Activated CD4-positive, alpha-beta T cell treated with anti-CD3 and anti-CD28 coated beads, Interleukin-2, amount 10 ng/mL, durations not matched to agents 7 days and 5 days (primary cell): Measurements from ENCODE around the gene PDE7B. TPM values are rescaled to one million over a fixed set of nuclear protein-coding genes. Genes with fewer than 3 reads are reported as not detected.
A peak's percentile ranks its signal among the peaks of the same experiment; 100 is the strongest.

Source experiments
- CTCF ChIA-PET: fragments of 350-600 bp; sonication (Branson Sonifier 250); formaldehyde crosslinking; loops from one replicate; lab custom pipeline; 2021; ENCODE audit warnings: antibody characterized with exemption; lab: Charles Lee
- POLR2A ChIA-PET: fragments of 350-600 bp; sonication (Branson Sonifier 250); formaldehyde crosslinking; loops from one replicate; lab custom pipeline; 2021; ENCODE audit warnings: antibody characterized with exemption; lab: Charles Lee
- DNase-seq: peaks from one replicate; pipeline ENCODE4 v3.0.0-alpha.2; 2020
- H3K27ac Mint-ChIP-seq: one replicate; pipeline ENCODE4 v1.8.0; 2021; ENCODE audit warnings: mild to moderate bottlenecking, moderate library complexity, mixed read lengths
- H3K27me3 Mint-ChIP-seq: one replicate; pipeline ENCODE4 v1.8.0; 2021; ENCODE audit warnings: mixed read lengths
- H3K36me3 Mint-ChIP-seq: one replicate; pipeline ENCODE4 v1.8.0; 2021; ENCODE audit warnings: low read depth, mixed read lengths
- H3K4me1 Mint-ChIP-seq: one replicate; pipeline ENCODE4 v1.8.0; 2021; ENCODE audit warnings: mixed read lengths
- H3K4me3 Mint-ChIP-seq: one replicate; pipeline ENCODE4 v1.8.0; 2021; ENCODE audit warnings: mild to moderate bottlenecking, moderate library complexity, mixed read lengths
- H3K9me3 Mint-ChIP-seq: one replicate; pipeline ENCODE4 v1.8.0; 2021; ENCODE audit warnings: mixed read lengths
- total RNA-seq, 2 experiments: library from RNA; stranded (reverse); gene quantifications; one replicate each; pipeline ENCODE4 v1.2.3, GENCODE V29; 2021

Gene PDE7B
- total RNA-seq, 2 experiments from 2014 or later = 0.57 to 1.2 TPM

DNA sequence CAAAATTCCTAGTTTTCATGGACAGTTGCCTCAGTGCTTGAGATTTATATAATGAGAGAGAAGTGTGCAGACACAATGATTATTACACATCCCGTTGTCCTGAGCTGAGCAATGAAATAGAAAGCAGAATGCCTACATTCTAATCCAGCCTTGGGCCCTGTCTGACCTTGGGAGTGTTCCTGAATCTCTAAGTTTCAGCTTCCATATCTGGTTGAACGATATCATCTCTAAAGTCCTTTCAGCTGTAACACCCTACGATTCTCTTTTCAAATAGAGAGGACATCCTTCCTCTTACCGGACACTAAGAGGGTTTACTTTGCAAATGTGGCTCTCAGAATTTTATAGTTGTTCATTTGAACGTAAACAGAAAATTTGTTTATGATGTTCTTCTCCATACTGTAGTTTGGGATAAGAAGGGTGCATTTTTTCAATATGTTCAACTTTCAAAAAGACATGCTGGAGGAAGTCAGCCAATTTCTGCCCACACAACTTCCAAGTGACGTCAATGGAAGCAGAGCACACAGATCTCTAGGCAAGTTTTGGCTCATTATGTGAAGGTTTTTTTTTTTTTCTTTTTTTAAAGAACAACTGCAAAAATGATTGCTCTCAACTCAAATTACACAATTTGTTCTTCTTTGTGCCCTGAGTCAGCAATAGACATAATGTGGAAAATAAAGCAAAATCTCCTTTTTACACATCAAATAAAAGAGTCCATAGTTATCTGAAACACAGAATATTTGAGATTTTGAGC lies 50.4 kb downstream of the PDE7B start:
- Mint-ChIP-seq H3K9me3 (peaks cover 3% of the 10 kb centered on the region), H3K4me1 (peaks cover 16% of the 10 kb centered on the region), H3K4me3 (no peak overlapping the region), H3K27me3 (no peaks in the 10 kb centered on the region), H3K36me3 (no peaks in the 10 kb centered on the region), H3K27ac (peak overlapping the region; percentile 41)
- no peak for DNase-seq
- ChIA-PET CTCF (interaction anchor here (1.0 to 1.1 kb wide), 2 partner anchors 8 to 9 kb away, joined by 3 to 4 read pairs; no protein-coding TSS in a partner anchor), POLR2A (no interaction called here)

DNA sequence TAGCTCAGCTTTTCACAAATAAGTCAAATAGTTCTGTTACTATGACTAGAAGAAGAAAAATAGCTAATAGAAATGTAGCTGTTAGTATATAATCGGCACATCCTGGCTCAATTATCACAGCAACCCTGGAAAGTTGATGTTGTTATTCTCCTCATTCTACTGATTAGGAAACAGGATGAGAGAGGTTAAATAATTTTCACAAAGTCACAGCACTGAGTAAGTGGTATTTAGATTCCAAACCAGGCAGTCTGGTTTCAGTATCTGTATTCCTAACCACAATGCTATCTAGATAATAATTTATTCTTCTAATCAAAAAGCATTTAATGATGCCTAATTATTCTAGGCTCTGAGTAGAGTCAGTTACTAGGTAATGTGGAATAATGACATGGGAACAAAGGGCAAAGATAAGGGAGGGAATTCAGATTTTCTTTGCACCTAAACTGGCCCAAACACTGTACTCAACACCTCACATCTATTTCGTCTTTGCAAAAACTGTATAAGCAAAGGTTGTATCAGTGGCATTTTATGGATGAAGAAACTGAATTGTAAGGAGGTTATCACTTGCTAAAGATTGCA lies 51.3 kb downstream of the PDE7B start:
- peaks cover 3% of the 10 kb centered on the region for H3K9me3 Mint-ChIP-seq
- no peaks in the 10 kb centered on the region for H3K27me3 Mint-ChIP-seq
- no peak overlapping the region for H3K27ac Mint-ChIP-seq
- ChIA-PET CTCF (interaction anchor here (0.7 kb wide), 1 partner anchor 9 kb away, joined by 3 read pairs; no protein-coding TSS in a partner anchor), POLR2A (no interaction called here)
- no peak for DNase-seq
- no peaks in the 10 kb centered on the region for H3K36me3 Mint-ChIP-seq
- no peak overlapping the region for H3K4me3 Mint-ChIP-seq
- peaks cover 13% of the 10 kb centered on the region for H3K4me1 Mint-ChIP-seq

DNA sequence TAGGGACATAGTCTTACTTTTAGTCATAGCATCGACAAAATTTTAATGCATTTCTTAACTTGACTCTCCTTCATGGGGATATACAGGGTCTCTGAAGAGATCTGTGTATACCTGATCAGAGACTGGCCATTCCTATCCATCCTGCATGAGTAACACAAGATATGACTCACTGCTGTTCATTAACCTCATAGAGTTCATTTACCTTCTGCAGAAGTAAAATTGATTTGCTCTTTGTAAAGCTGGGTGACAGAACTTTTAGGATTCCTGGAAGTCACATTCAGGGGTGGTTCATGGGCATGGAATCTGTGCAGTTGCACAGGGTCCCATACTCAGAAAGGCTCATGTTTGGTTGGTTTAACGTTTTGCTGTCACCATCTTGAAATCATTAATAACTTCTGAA lies 53.2 kb downstream of the PDE7B start:
- H3K4me3 Mint-ChIP-seq = no peak overlapping the region
- no peak overlapping the region for H3K27ac Mint-ChIP-seq
- no peak for DNase-seq
- POLR2A ChIA-PET = no interaction called here
- CTCF ChIA-PET = interaction anchor here (1.3 kb wide), 1 partner anchor 8 kb away, joined by 3 read pairs; no protein-coding TSS in a partner anchor
- H3K9me3 Mint-ChIP-seq = no peaks in the 10 kb centered on the region
- no peaks in the 10 kb centered on the region for H3K27me3 Mint-ChIP-seq
- H3K4me1 Mint-ChIP-seq = peaks cover 18% of the 10 kb centered on the region
- H3K36me3 Mint-ChIP-seq = no peaks in the 10 kb centered on the region

DNA sequence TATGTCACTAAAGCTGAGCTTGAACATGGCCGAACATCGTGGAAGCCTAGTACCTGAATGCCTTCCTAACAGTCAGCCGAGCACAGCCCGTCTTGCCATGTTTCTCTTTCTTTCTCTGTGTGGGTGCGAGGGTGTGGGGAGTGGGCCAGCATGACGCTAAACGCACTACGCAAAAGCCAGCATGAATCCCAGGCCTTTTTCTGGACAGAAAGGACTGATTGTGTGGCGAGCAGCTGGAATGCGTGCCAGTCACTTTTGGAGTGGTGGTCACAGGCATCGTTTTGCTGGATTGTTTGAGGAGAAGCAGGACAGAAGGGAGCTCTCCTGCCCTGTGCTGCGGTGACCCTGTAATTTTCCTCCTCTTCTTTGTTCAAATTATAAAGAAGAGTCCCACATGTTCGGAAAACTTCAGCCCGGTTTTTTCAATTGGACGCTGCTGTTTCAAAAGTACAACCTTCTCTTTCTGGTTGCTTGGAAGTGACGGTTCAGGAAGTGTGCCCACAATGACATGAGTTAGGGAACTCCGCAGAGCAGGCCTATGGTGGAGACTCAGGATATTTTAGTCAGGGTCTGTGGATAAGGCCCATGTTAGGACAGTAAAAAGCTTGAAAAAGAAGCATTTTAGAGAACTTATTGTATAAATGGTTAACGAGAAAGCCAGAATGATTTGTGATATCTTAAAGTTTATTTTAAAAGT lies 54.3 kb downstream of the PDE7B start:
- no peak for DNase-seq
- Mint-ChIP-seq H3K9me3 (no peaks in the 10 kb centered on the region), H3K27ac (peak overlapping the region; percentile 36), H3K36me3 (no peaks in the 10 kb centered on the region), H3K4me1 (peaks cover 21% of the 10 kb centered on the region), H3K4me3 (no peak overlapping the region), H3K27me3 (no peaks in the 10 kb centered on the region)
- CTCF ChIA-PET = interaction anchor here (1.3 kb wide), 1 partner anchor 9 kb away, joined by 3 read pairs; no protein-coding TSS in a partner anchor
- POLR2A ChIA-PET = no interaction called here

DNA sequence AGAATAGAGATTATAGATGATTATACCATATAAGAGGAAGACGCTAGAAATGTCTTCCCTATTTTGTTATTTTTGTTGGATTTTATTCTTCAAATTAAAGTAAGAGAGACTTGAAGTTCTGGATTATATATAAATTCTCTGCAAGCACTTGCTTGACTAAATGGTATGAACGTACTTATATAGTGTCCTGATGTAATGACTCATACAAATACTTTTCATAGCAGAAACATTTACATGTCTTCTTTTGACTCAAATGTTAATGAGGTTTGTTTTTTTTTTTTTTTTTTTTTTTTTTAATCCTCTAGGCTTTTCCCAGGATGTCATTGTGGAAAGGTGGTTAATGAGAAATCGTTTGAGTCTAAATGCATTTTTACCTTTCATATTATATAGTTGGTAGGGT lies 55.0 kb downstream of the PDE7B start:
- H3K9me3 Mint-ChIP-seq = no peaks in the 10 kb centered on the region
- no peak overlapping the region for H3K4me3 Mint-ChIP-seq
- no peak for DNase-seq
- no peaks in the 10 kb centered on the region for H3K27me3 Mint-ChIP-seq
- peaks cover 20% of the 10 kb centered on the region for H3K4me1 Mint-ChIP-seq
- H3K36me3 Mint-ChIP-seq = no peaks in the 10 kb centered on the region
- no peak overlapping the region for H3K27ac Mint-ChIP-seq
- ChIA-PET CTCF (interaction anchor here (1.1 kb wide), 1 partner anchor 14 kb away, joined by 3 read pairs; no protein-coding TSS in a partner anchor), POLR2A (no interaction called here)

DNA sequence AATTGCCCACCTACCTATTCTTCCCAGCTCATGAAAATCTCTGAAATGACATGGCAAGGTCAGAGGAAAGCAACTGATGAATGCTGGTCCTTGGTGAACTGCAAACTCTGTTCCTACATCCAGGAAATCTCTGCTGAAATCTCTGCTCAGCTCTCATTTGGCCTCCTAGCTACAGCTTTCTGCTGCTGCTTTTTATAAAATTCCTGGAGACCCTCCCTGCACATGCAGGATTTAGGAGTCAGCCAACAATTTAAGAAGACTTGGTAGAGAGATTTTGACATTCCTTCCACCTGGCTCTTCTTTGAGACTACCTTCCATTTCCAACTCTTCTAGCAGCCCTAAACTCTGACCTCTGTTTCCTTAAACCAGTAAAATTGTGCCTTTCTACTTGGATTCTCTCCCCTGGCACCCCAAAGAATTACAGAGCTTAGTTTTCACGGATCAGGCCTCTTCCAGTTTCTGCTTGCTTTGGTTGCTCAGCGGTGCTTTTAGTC lies 55.5 kb downstream of the PDE7B start:
- Mint-ChIP-seq H3K9me3 (no peaks in the 10 kb centered on the region), H3K4me1 (peaks cover 17% of the 10 kb centered on the region), H3K36me3 (no peaks in the 10 kb centered on the region), H3K27ac (no peak overlapping the region), H3K4me3 (no peak overlapping the region), H3K27me3 (no peaks in the 10 kb centered on the region)
- POLR2A ChIA-PET = no interaction called here
- CTCF ChIA-PET = interaction anchor here (1.1 kb wide), 1 partner anchor 14 kb away, joined by 3 read pairs; no protein-coding TSS in a partner anchor
- no peak for DNase-seq

DNA sequence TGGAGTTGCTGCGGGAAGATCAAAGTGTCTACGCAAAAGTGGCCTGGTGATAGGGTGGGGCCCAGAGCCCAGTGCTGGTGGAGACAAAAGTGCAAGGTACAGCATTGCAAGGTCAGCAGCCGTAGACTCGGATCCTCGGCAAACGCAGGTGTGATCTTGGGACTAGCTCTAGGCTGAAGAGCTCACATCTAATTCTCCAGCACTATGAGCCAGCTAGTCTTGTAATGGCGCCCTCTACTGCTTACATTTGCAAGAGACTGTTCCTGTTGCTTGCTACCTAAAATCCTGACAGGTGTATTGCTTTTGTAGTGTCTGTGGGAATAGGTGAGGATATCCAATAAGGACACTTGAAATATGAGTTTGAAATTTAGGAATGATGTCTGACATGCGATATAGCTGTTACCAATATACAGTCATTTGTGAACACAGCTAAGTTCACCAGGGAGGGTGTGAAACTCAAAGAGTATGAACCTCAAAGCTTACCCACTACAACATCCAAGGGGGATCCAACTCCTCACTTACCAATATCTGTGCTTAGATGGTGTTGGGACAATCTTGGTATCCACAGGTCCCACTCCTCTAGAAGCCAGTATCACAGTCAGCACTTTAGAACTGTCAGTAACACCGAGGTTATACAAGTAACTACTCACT lies 58.4 kb downstream of the PDE7B start:
- Mint-ChIP-seq H3K27ac (no peak overlapping the region), H3K36me3 (no peaks in the 10 kb centered on the region), H3K4me3 (no peak overlapping the region), H3K27me3 (no peaks in the 10 kb centered on the region), H3K4me1 (peaks cover 7% of the 10 kb centered on the region), H3K9me3 (no peaks in the 10 kb centered on the region)
- CTCF ChIA-PET = interaction anchor here (0.6 to 1.7 kb wide), 24 partner anchors 9 to 872 kb away, joined by 3 to 8 read pairs (median 3); no protein-coding TSS in a partner anchor
- DNase-seq = peak; percentile 81
- POLR2A ChIA-PET = no interaction called here

DNA sequence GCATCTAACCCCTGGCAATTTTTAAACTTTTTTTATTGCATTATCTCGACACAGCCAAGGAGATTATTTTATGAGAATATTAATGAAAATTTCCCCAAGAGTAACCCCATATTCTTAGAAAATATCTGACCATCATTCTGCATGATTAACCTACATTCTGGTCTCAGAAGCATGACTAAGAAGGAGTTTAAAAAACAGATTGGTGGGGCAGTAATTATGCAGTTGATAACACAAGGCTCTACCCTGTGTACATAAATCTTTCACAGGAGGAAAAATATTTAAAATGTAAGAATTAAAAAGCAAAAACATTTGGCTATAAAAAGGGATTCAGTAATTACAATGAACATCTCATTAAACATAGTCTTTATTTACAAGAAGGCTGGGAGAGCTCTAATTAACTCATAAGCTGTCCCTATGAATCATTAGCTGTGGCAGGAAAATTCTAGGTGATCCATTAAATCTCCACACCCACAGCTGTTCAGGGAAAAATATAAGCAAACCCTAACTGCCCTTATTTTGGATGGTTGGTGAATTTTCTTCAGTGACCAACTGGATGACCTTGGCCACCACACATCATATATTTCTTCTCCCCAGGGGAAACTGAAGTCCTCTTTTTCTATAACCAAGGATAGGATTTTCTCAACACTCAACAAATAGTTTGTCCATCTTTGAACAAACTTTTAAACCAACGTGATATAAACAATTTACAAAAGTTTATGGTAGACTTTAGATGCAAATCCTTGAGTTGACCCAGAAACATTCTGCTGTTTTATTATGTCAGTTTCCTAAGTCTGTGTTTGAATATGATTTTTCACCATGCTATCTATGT lies 59.5 kb downstream of the PDE7B start:
- Mint-ChIP-seq H3K27ac (no peak overlapping the region), H3K9me3 (no peaks in the 10 kb centered on the region), H3K4me3 (no peak overlapping the region), H3K36me3 (no peaks in the 10 kb centered on the region), H3K27me3 (no peaks in the 10 kb centered on the region), H3K4me1 (peaks cover 7% of the 10 kb centered on the region)
- no peak for DNase-seq
- ChIA-PET POLR2A (no interaction called here), CTCF (interaction anchor here (0.8 kb wide), 1 partner anchor 8 kb away, joined by 3 read pairs; no protein-coding TSS in a partner anchor)

DNA sequence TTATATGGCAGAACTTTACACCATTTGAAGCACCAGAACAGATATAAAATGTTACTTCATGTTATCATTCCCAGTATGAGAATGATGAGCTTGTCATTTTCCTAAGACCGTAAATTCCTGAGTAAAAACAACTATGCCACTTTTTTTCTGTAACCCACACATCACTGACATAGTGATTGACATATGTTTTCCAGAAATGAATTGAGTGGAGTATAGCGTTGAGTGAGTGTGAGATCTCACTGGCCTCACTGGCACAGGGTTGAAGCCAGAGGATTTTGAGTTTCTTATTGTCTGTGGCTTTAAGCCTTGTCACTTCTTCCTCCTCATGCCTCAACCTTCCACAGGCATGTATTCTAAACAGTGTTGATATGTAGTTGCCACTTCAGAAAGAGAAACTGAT lies 62.3 kb downstream of the PDE7B start:
- H3K4me1 Mint-ChIP-seq = peaks cover 7% of the 10 kb centered on the region
- no peaks in the 10 kb centered on the region for H3K27me3 Mint-ChIP-seq
- no peaks in the 10 kb centered on the region for H3K9me3 Mint-ChIP-seq
- ChIA-PET CTCF (no interaction called here), POLR2A (no interaction called here)
- DNase-seq = no peak
- no peaks in the 10 kb centered on the region for H3K36me3 Mint-ChIP-seq
- no peak overlapping the region for H3K27ac Mint-ChIP-seq
- H3K4me3 Mint-ChIP-seq = no peak overlapping the region

DNA sequence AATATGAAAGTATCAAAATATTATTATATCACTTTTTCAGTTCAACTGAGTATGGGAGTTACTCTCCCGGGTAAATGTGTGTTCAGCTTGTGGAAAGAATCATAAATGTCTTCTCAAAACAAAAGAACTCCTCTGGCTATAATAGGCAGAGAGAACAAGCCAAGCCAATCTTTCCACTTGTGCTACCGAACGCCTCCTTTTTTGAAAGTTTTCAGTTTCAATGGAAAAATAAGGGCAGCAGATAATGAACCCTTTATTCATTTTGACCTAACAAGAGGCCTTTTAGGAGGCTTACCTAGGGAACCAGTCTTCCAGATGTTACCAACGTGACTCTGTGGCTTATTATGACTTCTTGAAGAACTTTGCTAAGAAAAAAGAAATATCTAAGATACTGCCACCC lies 67.5 kb downstream of the PDE7B start:
- no peak overlapping the region for H3K4me3 Mint-ChIP-seq

DNA sequence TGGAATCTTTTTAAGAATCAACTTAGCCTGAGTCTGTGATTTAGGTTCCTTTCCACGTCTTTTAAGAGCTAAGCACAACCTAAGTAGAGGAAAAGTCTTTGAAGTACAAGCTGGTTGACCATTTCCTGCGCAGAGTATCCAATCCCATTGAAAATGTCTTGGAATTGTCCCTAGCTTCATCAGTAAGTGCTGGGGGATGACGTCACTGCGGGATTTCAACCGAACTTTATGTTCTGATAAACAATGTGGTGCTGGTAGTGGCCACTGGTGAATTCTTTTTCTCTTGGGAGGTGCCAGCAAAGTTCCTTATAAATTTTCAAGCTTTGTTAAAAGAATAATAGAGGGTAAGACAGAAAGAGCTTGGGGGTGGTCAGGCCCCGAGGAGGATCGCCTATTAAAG lies 69.2 kb downstream of the PDE7B start:
- no peaks in the 10 kb centered on the region for H3K27me3 Mint-ChIP-seq
- no peak for DNase-seq
- POLR2A ChIA-PET = no interaction called here
- no peak overlapping the region for H3K4me3 Mint-ChIP-seq
- CTCF ChIA-PET = interaction anchor here (1.3 to 2.3 kb wide), 2 partner anchors 11 to 13 kb away, joined by 3 to 7 read pairs; no protein-coding TSS in a partner anchor
- no peaks in the 10 kb centered on the region for H3K4me1 Mint-ChIP-seq
- no peaks in the 10 kb centered on the region for H3K9me3 Mint-ChIP-seq
- H3K36me3 Mint-ChIP-seq = no peaks in the 10 kb centered on the region
- no peak overlapping the region for H3K27ac Mint-ChIP-seq

More for the DNA sequence above, 67.5 kb downstream of the PDE7B start:
- H3K9me3 Mint-ChIP-seq = no peaks in the 10 kb centered on the region
- no peaks in the 10 kb centered on the region for H3K27me3 Mint-ChIP-seq
- H3K4me1 Mint-ChIP-seq = no peaks in the 10 kb centered on the region
- H3K36me3 Mint-ChIP-seq = no peaks in the 10 kb centered on the region
- DNase-seq = no peak
- POLR2A ChIA-PET = no interaction called here
- H3K27ac Mint-ChIP-seq = no peak overlapping the region
- CTCF ChIA-PET = interaction anchor here (1.0 kb wide), 1 partner anchor 9 kb away, joined by 3 read pairs; no protein-coding TSS in a partner anchor
